Measurements from ENCODE around the gene PRDM16. TPM values are rescaled to one million over a fixed set of nuclear protein-coding genes. Genes with fewer than 3 reads are reported as not detected.

PRDM16 gene
- total RNA-seq, 1 donor from 2014 or later, result 1.5 TPM

DNA sequence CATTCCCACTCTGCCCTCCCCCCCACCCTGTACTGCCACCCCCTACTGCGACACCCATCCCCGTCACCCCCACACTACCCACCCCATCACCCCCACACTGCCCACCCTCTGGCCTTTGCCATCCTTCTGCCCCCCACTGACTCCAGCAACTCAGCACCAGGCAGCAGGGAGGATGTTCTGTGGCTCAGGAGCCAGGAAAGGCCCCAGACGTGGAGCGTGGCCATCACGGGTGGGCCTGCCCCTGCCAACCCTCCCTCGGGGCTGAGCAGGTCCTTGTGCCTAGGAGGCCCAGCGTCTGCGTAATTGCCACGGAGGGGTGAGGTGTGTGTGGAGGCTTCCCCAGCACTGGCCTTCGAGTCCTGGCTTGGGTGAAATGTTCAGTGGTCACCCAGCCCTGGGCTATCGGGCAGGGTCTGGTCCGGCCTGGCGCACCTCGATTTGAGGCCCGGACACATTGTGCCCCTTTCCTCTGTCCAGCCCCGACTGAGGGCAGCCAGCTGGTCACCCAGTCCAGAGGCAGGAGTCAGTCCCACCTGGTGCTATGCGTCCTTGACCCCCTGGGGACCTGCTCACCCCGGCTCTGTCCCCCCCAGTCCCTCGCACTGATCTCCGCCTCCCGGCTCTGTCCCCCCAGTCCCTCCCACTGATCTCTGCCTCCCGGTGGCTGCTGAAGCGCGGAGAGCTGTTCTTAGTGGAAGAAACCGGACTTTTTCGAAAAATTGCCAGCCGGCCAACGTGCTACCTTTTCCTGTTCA lies 408.4 kb downstream of the PRDM16 start:
- DNase-seq, result no peak

DNA sequence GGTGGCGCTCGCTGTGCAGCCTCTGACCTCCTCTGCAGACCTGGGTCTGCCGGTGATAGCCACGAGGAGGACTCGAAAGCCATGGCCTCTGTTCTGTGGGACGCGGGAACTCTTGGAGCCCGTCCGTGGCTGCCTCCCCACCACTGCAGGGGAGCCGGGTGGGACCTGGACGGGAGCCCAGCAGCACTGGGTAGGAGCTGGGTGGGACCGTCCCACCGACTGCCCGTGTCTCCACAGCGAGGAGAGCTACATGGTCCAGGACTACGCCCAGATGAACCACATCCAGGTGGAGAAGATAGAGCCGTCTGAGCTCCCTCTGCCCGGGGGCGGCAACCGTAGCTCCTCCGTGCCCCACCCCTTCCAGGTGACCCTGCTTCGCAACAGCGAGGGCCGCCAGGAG lies 409.2 kb downstream of the PRDM16 start:
- no peak for DNase-seq

DNA sequence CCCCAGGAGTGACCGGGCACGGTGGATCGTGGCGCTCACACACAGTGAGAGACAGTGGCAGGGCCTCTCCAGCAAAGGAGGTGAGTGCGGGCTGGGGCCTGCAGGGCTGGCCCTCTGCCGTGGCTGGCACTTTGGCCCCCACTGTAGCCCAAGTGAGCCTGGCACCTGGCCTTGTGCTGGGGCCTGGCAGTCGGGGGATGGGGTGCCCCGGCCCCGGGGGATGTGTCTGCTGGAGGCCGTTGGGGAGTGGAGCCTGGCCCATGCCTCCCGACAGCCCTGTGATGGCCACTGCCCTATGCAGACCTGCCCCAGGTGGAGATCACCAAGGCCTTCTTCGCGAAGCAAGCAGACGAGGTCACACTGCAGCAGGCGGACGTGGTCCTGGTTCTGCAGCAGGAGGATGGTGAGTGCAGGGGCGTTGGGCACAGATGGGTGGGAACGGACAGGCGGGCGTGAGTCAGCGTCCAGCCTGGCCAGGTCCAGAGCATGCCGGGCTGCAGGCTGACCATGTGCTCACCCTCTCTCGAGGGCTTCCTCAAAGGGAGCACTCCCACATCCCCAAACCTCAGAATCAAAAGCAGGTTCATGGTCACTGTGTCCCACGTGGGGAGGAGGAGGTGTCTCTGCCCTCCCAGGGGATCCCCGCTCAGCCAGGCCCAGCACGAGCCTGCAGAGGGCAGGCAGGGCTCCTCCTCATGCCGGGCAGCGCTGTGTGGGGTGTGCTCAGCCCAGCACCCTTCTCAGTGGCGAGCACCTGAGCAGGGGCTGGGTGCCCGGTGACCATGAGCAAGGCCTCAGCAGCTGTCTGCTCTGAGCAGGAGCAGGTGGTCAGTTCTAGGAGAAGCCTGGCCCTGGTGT lies 410.7 kb downstream of the PRDM16 start:
- DNase-seq, result no peak

DNA sequence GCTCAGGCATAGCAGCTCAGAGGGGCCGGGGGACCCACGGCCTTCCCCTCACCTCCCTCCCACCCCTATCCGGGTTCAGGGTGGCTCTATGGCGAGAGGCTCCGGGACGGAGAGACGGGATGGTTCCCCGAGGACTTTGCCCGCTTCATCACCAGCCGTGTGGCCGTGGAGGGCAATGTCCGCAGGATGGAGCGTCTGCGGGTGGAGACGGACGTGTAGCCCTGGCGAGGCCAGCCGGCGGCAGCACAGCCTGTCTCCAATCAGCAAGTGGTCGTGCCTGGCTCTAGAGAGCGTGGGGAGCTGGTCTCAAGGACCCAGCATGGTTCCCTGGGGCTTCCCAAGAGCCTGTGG lies 411.3 kb downstream of the PRDM16 start:
- DNase-seq, result no peak

DNA sequence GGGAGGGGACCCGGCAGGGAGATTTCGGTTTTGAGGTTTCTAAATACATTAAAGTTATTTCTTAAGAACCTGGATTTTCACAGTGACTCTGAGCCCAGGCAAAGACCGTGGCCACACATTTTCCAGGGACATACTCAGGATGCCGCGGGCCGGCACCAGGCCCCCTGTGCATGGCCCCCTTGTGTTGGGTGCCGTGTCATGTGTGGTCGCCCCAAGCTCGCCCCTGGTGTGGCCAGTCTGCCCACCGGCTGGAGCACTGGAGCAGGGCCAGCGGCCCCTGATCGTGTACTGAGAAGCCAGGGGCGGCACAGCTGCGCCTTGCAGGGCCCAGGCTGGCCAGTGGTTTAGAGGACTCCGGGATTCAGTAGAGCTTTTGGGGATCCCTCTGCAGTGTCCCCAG lies 412.0 kb downstream of the PRDM16 start:
- no peak for DNase-seq

DNA sequence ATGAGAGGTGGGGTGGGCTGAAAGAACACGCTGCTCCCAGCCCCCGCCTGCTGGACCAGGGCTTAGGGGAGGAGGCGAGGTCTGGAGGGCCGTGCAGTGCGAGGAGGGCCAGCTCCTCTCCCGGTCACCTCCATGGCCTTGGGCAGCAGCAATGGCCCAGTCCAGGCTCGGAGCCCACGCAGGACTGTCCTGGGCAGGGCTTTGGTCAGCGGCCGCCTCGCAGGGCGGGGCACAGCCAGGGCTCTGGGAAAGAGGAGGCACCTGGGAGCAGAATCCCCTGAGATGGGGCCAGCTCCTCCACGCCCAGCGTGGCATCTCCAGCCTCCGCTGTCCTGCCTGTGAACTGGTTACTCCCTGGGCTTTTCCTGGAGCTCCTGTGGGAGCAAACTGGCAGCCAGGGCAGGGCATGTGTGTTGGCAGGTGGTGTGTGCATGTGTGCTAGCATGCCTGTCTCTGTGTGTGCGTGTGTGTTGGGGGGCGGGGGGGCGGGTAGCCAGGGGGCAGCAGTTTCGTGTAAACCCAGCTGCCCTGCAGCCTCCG lies 412.9 kb downstream of the PRDM16 start:
- DNase-seq, result no peak

DNA sequence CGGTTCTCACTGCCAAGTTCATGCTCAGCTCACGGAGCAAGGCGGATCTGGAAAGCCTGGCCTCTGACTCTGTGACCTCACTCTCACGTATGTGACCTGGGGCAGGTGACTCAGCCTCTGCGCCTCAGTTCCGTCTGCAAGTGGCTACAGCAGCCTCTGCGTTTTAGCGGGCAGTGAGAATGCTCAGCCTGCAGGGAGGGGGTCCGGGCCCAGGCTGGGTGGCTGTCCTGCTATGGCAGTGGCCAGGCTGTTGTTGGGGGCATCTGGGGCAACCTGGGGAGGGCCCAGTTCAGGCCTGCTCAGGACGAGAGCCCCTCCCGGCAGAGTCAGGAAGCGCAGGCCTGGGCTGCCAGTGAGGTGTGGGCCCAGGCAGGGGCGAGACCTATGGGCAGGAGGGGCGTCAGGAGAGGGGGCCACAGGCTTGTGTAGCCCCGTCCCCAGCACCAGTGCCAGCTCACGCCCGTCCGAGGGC lies 413.4 kb downstream of the PRDM16 start:
- DNase-seq, result no peak

DNA sequence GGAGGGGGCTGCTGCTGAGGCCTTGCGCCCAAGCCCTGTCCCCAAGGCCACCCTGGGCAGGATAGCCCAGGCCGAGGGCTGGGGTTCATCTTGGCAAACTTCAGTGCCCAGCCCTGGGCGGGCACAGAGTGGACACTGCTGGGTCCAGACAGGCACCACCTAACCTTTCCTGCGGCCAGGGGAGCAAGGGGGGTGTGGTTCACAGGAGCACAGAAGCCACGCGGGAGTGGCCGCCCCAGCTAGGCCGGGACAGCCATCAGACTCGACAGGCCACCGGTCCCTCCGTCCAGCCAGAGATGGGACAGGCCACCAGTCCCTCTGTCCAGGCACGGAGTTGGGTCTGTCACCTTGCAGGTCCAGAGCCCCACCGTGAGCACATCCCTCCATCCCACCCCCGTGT lies 414.4 kb downstream of the PRDM16 start:
- no peak for DNase-seq

DNA sequence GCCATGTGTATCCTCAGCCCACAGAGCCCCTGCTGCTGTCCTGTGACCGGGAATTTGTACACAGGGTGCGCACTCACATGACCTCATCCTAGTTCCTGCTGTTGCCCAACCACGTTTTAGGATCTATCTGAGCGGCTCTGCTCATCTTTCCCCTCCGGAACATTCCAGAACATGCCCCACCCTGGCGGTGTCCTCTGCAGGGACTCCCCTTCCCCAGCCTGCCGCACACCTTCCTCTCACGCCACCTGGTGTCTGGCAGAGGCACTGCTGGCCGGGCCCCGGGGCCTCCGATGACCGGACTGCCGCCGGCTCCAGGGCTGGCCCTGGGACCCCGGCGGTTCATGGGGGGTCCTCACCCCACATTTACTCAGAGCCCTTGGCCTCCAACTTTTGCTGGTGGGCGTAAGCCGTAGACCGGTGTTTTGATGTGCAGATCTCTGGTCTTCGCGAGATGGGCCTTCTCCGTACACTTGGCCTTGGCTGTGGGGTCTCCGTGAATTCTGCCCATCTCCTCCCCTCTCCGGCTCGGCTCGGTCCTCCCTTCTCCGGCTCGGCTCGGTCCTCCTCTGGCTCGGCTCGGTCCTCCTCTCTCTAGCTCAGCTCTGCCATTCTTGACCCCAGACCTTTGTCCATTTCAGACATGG lies 414.9 kb downstream of the PRDM16 start:
- DNase-seq, result no peak

DNA sequence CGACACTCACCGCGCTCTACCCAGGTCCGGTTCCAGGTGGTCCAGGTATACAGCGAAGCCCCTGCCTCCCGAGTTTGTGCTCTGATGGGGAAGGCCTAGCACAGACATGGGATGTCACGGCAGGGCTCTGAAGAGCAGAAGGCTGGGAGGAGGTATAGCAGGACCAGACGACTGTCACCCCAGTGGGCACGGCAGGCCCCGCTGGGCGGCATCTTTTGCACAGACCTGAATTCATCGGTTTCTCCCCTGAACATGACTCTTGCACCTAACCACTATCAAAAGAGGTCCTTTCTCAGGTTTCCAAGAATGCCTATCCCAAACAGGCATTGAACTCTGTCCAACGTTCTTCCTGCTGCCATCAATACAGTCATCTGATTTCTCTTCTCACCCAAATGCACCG lies 416.0 kb downstream of the PRDM16 start:
- DNase-seq, result no peak

Other genes starting within 250 kb of the PRDM16 start
- not detected for gene ACTRT2, start 47.7 kb upstream of the PRDM16 start, total RNA-seq